BJ (cell line): ENCODE measurements around the gene DLG5. TPM values are rescaled to one million over a fixed set of nuclear protein-coding genes. Genes with fewer than 3 reads are reported as not detected.

Experiments
- CTCF ChIA-PET: fragments of 350-600 bp; formaldehyde crosslinking; extraction: SDS; loops from one replicate; lab custom pipeline; 2021; ENCODE audit warnings: antibody characterized with exemption, inconsistent platforms; lab: Yijun Ruan, JAX
- POLR2A ChIA-PET: fragments of 300-600 bp; sonication (Branson Sonifier 250); formaldehyde crosslinking; extraction: SDS; loops from one replicate; lab custom pipeline; 2021; ENCODE audit warnings: antibody characterized with exemption; lab: Charles Lee
- DNase-seq: peaks from one replicate; pipeline ENCODE4 v3.0.0-alpha.2; 2011; ENCODE audit warnings: low read depth
- H3K27me3 ChIP-seq: 2 replicates; pipeline ENCODE4 v1.6.0; 2011; ENCODE audit warnings: low read length; ENCODE audit not compliant: control insufficient read depth, insufficient read depth
- H3K36me3 ChIP-seq: 2 replicates; pipeline ENCODE4 v1.5.1; 2011; ENCODE audit warnings: low read length; ENCODE audit not compliant: control insufficient read depth, insufficient read depth
- H3K4me3 ChIP-seq: 2 replicates; pipeline ENCODE4 v1.5.1; 2011; ENCODE audit warnings: low read depth, mild to moderate bottlenecking, control low read depth, low read length
- polyA plus RNA-seq: library from polyadenylated mRNA; depleted of rRNA; stranded (reverse); fragments of >200 nt; gene quantifications from 2 replicates; pipeline ENCODE4 v1.2.3, GENCODE V29; 2011
- TF ChIP-seq, protein P1 (sequence below): IDR thresholded peaks from 2 replicates; pipeline ENCODE4 v1.5.1; 2011; ENCODE audit warnings: low read depth, mild to moderate bottlenecking, control low read depth, inconsistent platforms, low read length, moderate library complexity; ENCODE audit not compliant: insufficient read depth

Gene DLG5
- polyA plus RNA-seq, 1 experiment = 21.9 TPM

DNA sequence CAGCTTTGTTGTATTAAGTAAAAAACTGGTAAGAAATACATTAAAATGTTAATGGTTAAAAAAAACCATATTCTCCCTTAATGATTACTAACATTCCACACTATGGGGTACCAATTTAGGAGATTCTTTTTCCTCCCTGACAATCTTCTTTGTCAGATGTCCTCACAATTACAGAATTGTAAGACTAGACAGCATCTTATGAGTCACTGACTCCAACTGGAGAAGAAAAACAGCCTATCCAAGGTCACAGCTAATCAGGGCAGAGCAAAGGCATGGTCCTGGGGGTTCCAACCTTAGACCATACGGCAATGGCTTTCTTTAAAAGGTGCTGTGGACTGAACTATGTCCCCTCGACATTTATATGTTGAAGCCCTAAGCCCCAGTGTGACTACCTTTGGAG lies 127.6 kb downstream of the DLG5 start:
- CTCF ChIA-PET = no interaction called here
- POLR2A ChIA-PET = no interaction called here
- Histone ChIP-seq H3K4me3 (no peak overlapping the region), H3K27me3 (no peaks in the 10 kb centered on the region), H3K36me3 (peaks cover 34% of the 10 kb centered on the region)
- TF ChIP-seq, protein P1, sequence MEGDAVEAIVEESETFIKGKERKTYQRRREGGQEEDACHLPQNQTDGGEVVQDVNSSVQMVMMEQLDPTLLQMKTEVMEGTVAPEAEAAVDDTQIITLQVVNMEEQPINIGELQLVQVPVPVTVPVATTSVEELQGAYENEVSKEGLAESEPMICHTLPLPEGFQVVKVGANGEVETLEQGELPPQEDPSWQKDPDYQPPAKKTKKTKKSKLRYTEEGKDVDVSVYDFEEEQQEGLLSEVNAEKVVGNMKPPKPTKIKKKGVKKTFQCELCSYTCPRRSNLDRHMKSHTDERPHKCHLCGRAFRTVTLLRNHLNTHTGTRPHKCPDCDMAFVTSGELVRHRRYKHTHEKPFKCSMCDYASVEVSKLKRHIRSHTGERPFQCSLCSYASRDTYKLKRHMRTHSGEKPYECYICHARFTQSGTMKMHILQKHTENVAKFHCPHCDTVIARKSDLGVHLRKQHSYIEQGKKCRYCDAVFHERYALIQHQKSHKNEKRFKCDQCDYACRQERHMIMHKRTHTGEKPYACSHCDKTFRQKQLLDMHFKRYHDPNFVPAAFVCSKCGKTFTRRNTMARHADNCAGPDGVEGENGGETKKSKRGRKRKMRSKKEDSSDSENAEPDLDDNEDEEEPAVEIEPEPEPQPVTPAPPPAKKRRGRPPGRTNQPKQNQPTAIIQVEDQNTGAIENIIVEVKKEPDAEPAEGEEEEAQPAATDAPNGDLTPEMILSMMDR = no peak
- no peak for DNase-seq

GRCh38 chr10:77796311-77796915 lies 130.1 kb downstream of the DLG5 start:
- no peak overlapping the region for H3K4me3 ChIP-seq
- TF ChIP-seq, protein P1 = no peak
- DNase-seq = no peak
- POLR2A ChIA-PET = no interaction called here
- H3K36me3 ChIP-seq = peaks cover 44% of the 10 kb centered on the region
- no peaks in the 10 kb centered on the region for H3K27me3 ChIP-seq
- CTCF ChIA-PET = interaction anchor here (0.8 kb wide), 1 partner anchor 12 kb away, joined by 4 read pairs; no protein-coding TSS in a partner anchor

- Histone ChIP-seq H3K4me3 (no peak overlapping the region), H3K36me3 (peaks cover 44% of the 10 kb centered on the region), H3K27me3 (no peaks in the 10 kb centered on the region)
- TF ChIP-seq, protein P1 = no peak
- CTCF ChIA-PET = no interaction called here
- no peak for DNase-seq
- POLR2A ChIA-PET = no interaction called here
Measured at GRCh38 chr10:77795426-77796055, 131.0 kb downstream of the DLG5 start.

- ChIA-PET CTCF (interaction anchor here (0.6 kb wide), 1 partner anchor 53 kb away, joined by 4 read pairs; no protein-coding TSS in a partner anchor), POLR2A (no interaction called here)
- DNase-seq = no peak
- Histone ChIP-seq H3K36me3 (peaks cover 49% of the 10 kb centered on the region), H3K4me3 (no peak overlapping the region), H3K27me3 (no peaks in the 10 kb centered on the region)
- TF ChIP-seq, protein P1 = no peak
Measured at GRCh38 chr10:77794256-77795142, 132.1 kb downstream of the DLG5 start.

DNA sequence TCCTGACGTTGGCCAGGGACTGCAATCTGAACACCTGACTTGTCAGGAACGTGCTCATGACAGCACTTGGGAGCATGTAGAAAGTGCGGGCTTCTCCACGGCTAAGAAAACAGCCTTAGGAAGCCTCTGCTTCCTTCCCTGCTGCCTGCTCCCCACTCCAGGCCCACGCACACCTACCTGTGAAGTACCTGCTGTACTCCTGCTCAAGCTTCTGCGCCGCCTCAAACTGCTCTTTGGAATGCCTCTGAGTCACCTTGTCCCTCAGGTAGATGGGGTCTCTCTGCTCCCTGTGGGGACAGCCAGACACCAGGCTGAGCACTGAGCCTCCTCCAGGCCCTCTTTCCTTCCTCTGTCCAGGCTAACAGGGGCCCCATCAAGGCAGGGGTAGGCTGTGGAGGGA lies 132.7 kb downstream of the DLG5 start:
- ChIA-PET CTCF (interaction anchor here (0.6 kb wide), 1 partner anchor 53 kb away, joined by 4 read pairs; no protein-coding TSS in a partner anchor), POLR2A (no interaction called here)
- Histone ChIP-seq H3K4me3 (no peak overlapping the region), H3K36me3 (peaks cover 48% of the 10 kb centered on the region), H3K27me3 (no peaks in the 10 kb centered on the region)
- TF ChIP-seq, protein P1 = no peak
- DNase-seq = no peak
